ENCODE results near the gene PCED1B.
"Not testable (repeated sequence)": the region's sequence is repeated elsewhere in the genome, so short reads cannot be mapped to it uniquely, and the experiment has no call there.

PCED1B gene

GRCh38 chr12:47079468-47079980, at the start of gene PCED1B, which contains the start of gene AMIGO2:
TSS of gene PCED1B (plus strand) at chr12:47079621. CDS start at chr12:47235064, 155,443 bp downstream.
TSS of gene AMIGO2 (minus strand) at chr12:47079959. CDS start at chr12:47079002, 957 bp downstream.
- DNase-seq, result no peak

GRCh38 chr12:47029903-47030302, 49.5 kb upstream of the PCED1B start:
- DNase-seq, result no peak

GRCh38 chr12:47032644-47033043, 46.8 kb upstream of the PCED1B start:
- no peak for DNase-seq

- DNase-seq, result no peak
These were observed 46.3 kb upstream of the PCED1B start for GRCh38 chr12:47033081-47033480.

GRCh38 chr12:47033789-47034555, 45.4 kb upstream of the PCED1B start:
- DNase-seq, result no peak

GRCh38 chr12:47034661-47035060, 44.8 kb upstream of the PCED1B start:
- DNase-seq, result no peak

GRCh38 chr12:47035484-47035883, 43.9 kb upstream of the PCED1B start:
- no peak for DNase-seq

- DNase-seq, result no peak
These were observed 41.1 kb upstream of the PCED1B start for GRCh38 chr12:47038270-47038748.

- no peak for DNase-seq
These were observed 40.3 kb upstream of the PCED1B start for GRCh38 chr12:47039079-47039478.

- DNase-seq, result no peak
These were observed 39.7 kb upstream of the PCED1B start for GRCh38 chr12:47039756-47040155.

GRCh38 chr12:47041327-47041726, 38.1 kb upstream of the PCED1B start:
- no peak for DNase-seq

GRCh38 chr12:47048541-47048940, 30.9 kb upstream of the PCED1B start:
- no peak for DNase-seq

- not testable (repeated sequence) for DNase-seq
These were observed 28.1 kb upstream of the PCED1B start for GRCh38 chr12:47051291-47051690.

- no peak for DNase-seq
These were observed 27.1 kb upstream of the PCED1B start for GRCh38 chr12:47052274-47052673.

GRCh38 chr12:47053961-47054360, 25.5 kb upstream of the PCED1B start:
- no peak for DNase-seq

- no peak for DNase-seq
These were observed 24.8 kb upstream of the PCED1B start for GRCh38 chr12:47054659-47055058.

GRCh38 chr12:47055856-47056255, 23.6 kb upstream of the PCED1B start:
- DNase-seq, result not testable (repeated sequence)

GRCh38 chr12:47056944-47057343, 22.5 kb upstream of the PCED1B start:
- DNase-seq, result not testable (repeated sequence)

- DNase-seq, result not testable (repeated sequence)
These were observed 20.8 kb upstream of the PCED1B start for GRCh38 chr12:47058640-47059039.

GRCh38 chr12:47065546-47065945, 13.9 kb upstream of the PCED1B start:
- DNase-seq, result no peak

GRCh38 chr12:47066278-47067025, 13.0 kb upstream of the PCED1B start:
- DNase-seq, result no peak

GRCh38 chr12:47067176-47067575, 12.2 kb upstream of the PCED1B start:
- no peak for DNase-seq

- DNase-seq, result no peak
These were observed 11.5 kb upstream of the PCED1B start for GRCh38 chr12:47067771-47068431.
